Bronchial epithelial cell (primary cell): ENCODE data around the gene CHEK1. TPM values are rescaled to one million over a fixed set of nuclear protein-coding genes. Genes with fewer than 3 reads are reported as not detected.

Experiments
- DNase-seq: peaks from one replicate; pipeline ENCODE4 v3.0.0-alpha.2; 2010; ENCODE audit warnings: low read depth
- FAIRE-seq: peaks from 2 replicates; lab custom pipeline; 2011; peaks lifted over from hg19 to GRCh38; lab: Jason Lieb, UNC
- H3K27me3 ChIP-seq: 2 replicates; pipeline ENCODE4 v1.5.1; 2011; ENCODE audit warnings: low read length; ENCODE audit not compliant: control insufficient read depth, insufficient read depth
- H3K36me3 ChIP-seq: 2 replicates; pipeline ENCODE4 v1.5.1; 2011; ENCODE audit warnings: low read length; ENCODE audit not compliant: control insufficient read depth, insufficient read depth
- H3K4me3 ChIP-seq: 2 replicates; pipeline ENCODE4 v1.5.1; 2011; ENCODE audit warnings: mild to moderate bottlenecking, low read depth, low read length, control low read depth
- total RNA-seq: library from RNA; depleted of rRNA; stranded (reverse); fragments of >200 nt; gene quantifications from 2 replicates; pipeline ENCODE4 v1.2.1, GENCODE V29; 2014
- TF ChIP-seq, protein P1 (sequence below): IDR thresholded peaks from 2 replicates; pipeline ENCODE4 v1.5.1; 2011; ENCODE audit warnings: mild to moderate bottlenecking, moderate library complexity, low read length, control low read depth, inconsistent platforms; ENCODE audit not compliant: insufficient read depth, severe bottlenecking

The CHEK1 gene
- total RNA-seq, 1 donor from 2014 or later: 4.7 TPM

GRCh38 chr11:125649465-125650166, 24.7 kb downstream of the CHEK1 start:
- DNase-seq (no peak), FAIRE-seq (no peak)
- H3K27me3 ChIP-seq: no peaks in the 10 kb centered on the region
- TF ChIP-seq, protein P1, sequence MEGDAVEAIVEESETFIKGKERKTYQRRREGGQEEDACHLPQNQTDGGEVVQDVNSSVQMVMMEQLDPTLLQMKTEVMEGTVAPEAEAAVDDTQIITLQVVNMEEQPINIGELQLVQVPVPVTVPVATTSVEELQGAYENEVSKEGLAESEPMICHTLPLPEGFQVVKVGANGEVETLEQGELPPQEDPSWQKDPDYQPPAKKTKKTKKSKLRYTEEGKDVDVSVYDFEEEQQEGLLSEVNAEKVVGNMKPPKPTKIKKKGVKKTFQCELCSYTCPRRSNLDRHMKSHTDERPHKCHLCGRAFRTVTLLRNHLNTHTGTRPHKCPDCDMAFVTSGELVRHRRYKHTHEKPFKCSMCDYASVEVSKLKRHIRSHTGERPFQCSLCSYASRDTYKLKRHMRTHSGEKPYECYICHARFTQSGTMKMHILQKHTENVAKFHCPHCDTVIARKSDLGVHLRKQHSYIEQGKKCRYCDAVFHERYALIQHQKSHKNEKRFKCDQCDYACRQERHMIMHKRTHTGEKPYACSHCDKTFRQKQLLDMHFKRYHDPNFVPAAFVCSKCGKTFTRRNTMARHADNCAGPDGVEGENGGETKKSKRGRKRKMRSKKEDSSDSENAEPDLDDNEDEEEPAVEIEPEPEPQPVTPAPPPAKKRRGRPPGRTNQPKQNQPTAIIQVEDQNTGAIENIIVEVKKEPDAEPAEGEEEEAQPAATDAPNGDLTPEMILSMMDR: no peak
- no peaks in the 10 kb centered on the region for H3K36me3 ChIP-seq
- H3K4me3 ChIP-seq: no peak overlapping the region

DNA sequence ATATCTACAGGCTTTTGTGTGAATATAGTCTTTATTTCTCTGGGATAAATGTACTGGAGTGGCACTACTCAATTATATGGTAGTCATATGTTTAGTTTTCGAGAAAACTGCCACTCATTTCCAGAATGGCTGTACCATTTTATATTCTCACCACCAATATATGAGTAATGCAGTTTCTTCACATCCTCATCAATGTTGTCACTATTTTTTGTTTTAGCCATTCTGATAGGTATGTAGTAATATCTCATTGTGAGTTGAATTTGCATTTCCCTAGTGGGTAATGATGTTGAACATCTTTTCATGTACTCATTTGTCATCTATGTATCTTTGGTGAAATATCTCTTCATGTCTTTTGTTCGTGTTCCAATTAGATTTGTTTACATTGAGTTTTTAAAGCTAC, 37.7 kb downstream of the CHEK1 start:
- DNase-seq (no peak), FAIRE-seq (no peak)
- H3K36me3 ChIP-seq: no peaks in the 10 kb centered on the region
- TF ChIP-seq, protein P1: no peak
- no peaks in the 10 kb centered on the region for H3K27me3 ChIP-seq
- no peak overlapping the region for H3K4me3 ChIP-seq

DNA sequence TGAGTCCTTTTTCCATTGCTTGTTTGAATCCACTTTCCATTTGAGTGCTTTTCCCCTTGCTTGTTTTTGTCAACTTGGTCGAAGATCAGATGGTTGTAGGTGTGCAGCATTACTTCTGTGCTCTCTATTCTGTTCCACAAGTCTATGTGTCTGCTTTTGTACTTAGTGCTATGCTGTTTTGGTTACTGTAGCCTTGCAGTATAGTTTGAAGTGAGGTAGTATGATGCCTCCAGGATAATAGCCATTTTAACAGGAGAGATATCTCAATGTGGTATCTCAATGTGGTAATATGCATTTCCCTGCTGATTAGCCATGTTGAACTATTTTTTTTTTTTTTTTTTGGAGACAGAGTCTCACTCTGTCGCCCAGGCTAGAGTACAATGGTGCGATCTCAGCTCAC, 38.9 kb downstream of the CHEK1 start:
- no peaks in the 10 kb centered on the region for H3K36me3 ChIP-seq
- no peaks in the 10 kb centered on the region for H3K27me3 ChIP-seq
- no peak for FAIRE-seq
- TF ChIP-seq, protein P1: no peak
- no peak for DNase-seq
- no peak overlapping the region for H3K4me3 ChIP-seq

DNA sequence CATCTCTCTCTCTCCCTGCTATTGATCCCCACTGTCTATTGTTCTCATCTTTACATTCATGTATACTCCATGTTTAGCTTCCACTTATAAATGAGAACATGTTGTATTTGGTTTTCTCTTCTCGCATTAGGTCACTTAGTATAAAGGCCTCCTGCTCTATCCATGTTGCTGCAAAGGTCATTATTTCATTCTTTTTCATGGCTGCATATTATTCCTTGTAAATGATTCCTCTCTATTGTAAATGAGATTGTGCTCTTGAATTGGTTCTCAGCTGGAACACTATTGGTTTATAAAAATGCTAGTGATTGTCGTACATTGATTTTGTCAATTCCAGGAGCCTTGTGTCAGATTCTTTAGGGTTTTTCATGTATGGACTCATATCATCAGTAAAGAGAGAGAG, 42.2 kb downstream of the CHEK1 start:
- Histone ChIP-seq H3K4me3 (no peak overlapping the region), H3K36me3 (no peaks in the 10 kb centered on the region), H3K27me3 (no peaks in the 10 kb centered on the region)
- TF ChIP-seq, protein P1: no peak
- no peak for DNase-seq
- FAIRE-seq: no peak

DNA sequence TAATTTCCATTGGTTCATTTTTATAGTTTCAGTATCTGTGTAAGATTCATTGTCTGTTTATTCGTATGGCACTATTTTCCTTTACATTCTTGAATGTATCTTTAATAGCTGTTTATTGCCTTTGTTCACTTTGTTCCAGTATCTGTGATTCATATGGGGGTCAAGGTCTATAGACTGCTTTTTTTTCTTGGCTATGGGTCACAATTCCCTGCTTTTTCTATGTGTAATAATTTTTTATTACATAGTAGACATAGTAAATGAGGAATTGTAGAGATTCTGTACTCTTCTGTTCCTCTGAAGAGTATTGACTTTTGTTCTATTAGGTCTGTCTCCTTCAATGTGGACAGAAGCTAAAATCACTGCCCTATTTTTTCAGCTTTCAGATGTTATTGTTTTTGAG, 45.2 kb downstream of the CHEK1 start:
- FAIRE-seq (no peak), DNase-seq (no peak)
- H3K27me3 ChIP-seq: no peaks in the 10 kb centered on the region
- no peak overlapping the region for H3K4me3 ChIP-seq
- H3K36me3 ChIP-seq: no peaks in the 10 kb centered on the region
- TF ChIP-seq, protein P1: no peak

DNA sequence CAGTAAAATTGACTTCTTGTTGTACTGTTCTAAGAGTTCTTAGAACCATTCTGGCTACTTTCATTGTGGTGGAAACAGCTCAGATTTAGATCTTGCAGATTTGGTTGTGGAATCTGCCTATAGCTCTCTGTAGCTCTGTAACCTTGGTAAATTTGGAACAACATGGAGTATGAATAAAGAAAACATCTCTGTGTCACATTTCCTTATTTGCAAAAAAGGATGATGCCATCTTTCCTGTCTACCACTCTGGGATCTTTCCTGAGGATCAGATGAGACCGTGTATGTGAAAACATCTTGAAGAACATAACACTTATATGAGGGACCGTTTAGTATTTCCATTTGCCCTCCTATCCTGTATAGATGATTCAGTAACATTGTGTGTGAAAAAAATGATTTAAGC, 46.6 kb downstream of the CHEK1 start:
- FAIRE-seq (no peak), DNase-seq (no peak)
- Histone ChIP-seq H3K27me3 (no peaks in the 10 kb centered on the region), H3K4me3 (no peak overlapping the region), H3K36me3 (no peaks in the 10 kb centered on the region)
- TF ChIP-seq, protein P1: no peak
